ENCODE results near the gene OLFML2A. TPM values are rescaled to one million over a fixed set of nuclear protein-coding genes. Genes with fewer than 3 reads are reported as not detected.

The OLFML2A gene
- total RNA-seq, 2 experiments from 2014 or later = 4.4 to 6.7 TPM

DNA sequence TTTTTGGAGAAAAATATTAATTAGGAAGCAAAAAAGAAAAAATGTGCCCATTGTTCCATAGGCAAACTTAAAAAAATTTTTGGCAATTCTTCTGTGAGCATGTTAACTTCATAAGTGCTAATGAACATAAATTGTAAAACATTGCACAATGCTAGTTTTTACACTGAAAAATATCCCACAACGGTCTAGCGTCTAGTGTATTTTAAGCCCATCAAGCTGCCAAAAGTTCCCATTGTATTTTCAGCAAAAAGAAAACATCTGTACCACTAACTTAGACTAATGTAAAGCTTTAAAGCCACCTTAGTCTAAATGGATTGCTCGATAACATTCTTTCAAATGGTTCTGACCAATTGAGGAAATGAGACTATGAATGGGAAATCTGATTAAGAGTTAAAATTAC lies 8.6 kb upstream of the OLFML2A start:
- Histone ChIP-seq H3K27ac (ENCODE audit: low read depth, low read length, poor library complexity, severe bottlenecking) (peak overlapping the region; percentile 60), H3K36me3 (ENCODE audit: insufficient read depth, low read length) (no peaks in the 10 kb centered on the region), H3K79me2 (ENCODE audit: insufficient read depth, low read depth, low read length) (peaks cover 71% of the 10 kb centered on the region), H4K20me1 (ENCODE audit: insufficient read depth, low read length) (peaks cover 45% of the 10 kb centered on the region), H3K9me2 (ENCODE audit: insufficient read depth, low read length) (no peaks in the 10 kb centered on the region), H2AFZ (ENCODE audit: low read length) (no peak overlapping the region), H3K9me3 (ENCODE audit: low read length) (no peaks in the 10 kb centered on the region), H3K4me2 (ENCODE audit: low read length) (peak overlapping the region; percentile 96), H3K4me3 (ENCODE audit: low read depth, low read length, poor library complexity, severe bottlenecking) (peak overlapping the region; percentile 84), H3K4me1 (ENCODE audit: insufficient read depth, low read length, poor library complexity, severe bottlenecking) (peaks cover 56% of the 10 kb centered on the region)
- no peak for DNase-seq (ENCODE audit: low spot score)
- intact Hi-C loops (cut with micrococcal nuclease; ENCODE audit: unreplicated experiment) = no loop called here
- no TSS peak for BruUV-seq (replicated peaks)
- CTCF ChIA-PET (ENCODE audit: unreplicated experiment) = no interaction called here
- TF ChIP-seq, protein P1, sequence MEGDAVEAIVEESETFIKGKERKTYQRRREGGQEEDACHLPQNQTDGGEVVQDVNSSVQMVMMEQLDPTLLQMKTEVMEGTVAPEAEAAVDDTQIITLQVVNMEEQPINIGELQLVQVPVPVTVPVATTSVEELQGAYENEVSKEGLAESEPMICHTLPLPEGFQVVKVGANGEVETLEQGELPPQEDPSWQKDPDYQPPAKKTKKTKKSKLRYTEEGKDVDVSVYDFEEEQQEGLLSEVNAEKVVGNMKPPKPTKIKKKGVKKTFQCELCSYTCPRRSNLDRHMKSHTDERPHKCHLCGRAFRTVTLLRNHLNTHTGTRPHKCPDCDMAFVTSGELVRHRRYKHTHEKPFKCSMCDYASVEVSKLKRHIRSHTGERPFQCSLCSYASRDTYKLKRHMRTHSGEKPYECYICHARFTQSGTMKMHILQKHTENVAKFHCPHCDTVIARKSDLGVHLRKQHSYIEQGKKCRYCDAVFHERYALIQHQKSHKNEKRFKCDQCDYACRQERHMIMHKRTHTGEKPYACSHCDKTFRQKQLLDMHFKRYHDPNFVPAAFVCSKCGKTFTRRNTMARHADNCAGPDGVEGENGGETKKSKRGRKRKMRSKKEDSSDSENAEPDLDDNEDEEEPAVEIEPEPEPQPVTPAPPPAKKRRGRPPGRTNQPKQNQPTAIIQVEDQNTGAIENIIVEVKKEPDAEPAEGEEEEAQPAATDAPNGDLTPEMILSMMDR (conservative IDR thresholded peaks at IDR 0.05; ENCODE audit: low read length) = no peak
- no peak for TF ChIP-seq EZH2phosphoT487 (IDR thresholded peaks at IDR 0.05; ENCODE audit: borderline replicate concordance, low read depth, low read length)
- POLR2A ChIA-PET = interaction anchor here (1.2 to 1.4 kb wide), 3 partner anchors 8 to 94 kb away, joined by 3 to 6 read pairs (median 6); no protein-coding TSS in a partner anchor

DNA sequence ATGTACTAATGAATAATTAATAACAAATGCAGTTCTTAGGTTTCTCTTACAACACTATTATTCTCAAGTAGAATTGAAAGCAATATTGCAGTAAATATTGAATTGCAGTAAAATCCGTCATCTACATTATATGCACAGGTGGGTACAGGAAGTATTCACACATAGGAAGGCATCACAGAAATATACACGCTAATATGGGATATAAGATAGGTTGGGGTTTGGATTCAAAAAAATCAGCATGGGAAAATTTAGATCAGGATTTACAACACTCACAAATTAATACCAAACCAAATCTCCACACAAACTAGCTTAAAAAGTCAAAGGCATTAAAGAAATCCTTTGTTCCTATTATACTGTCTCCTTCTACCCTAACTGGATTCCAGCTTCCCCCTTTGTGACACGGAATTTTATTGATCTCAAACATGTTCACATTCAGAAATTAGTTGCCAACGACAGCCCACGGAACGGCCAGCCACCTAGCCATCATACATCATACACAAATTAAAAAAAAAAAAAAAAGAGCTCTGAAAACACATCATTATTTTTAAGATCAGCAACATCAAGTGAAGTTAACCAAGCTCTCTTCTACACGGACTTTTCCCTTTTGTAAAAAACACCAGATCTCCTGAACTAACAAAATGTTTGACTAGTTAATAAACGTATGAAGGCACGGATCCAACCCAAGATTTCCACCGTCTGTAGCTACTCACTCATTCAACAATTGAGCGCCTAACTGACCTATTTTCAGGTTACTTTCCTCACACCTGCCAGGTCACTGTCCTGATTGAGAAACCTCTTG lies 8.0 kb upstream of the OLFML2A start:
- Histone ChIP-seq H3K4me3 (ENCODE audit: low read depth, low read length, poor library complexity, severe bottlenecking) (peak overlapping the region; percentile 84), H3K9me3 (ENCODE audit: low read length) (no peaks in the 10 kb centered on the region), H4K20me1 (ENCODE audit: insufficient read depth, low read length) (peaks cover 43% of the 10 kb centered on the region), H3K36me3 (ENCODE audit: insufficient read depth, low read length) (no peaks in the 10 kb centered on the region), H3K79me2 (ENCODE audit: insufficient read depth, low read depth, low read length) (peaks cover 65% of the 10 kb centered on the region), H3K4me1 (ENCODE audit: insufficient read depth, low read length, poor library complexity, severe bottlenecking) (peaks cover 52% of the 10 kb centered on the region), H2AFZ (ENCODE audit: low read length) (peak overlapping the region; percentile 15; the same call in 1 of the 2 replicates), H3K9me2 (ENCODE audit: insufficient read depth, low read length) (no peaks in the 10 kb centered on the region), H3K4me2 (ENCODE audit: low read length) (peak overlapping the region; percentile 96), H3K27ac (ENCODE audit: low read depth, low read length, poor library complexity, severe bottlenecking) (peak overlapping the region; percentile 60)
- DNase-seq (ENCODE audit: low spot score) = no peak
- TSS peak; percentile 62 for BruUV-seq (replicated peaks)
- TF ChIP-seq, protein P1 (conservative IDR thresholded peaks at IDR 0.05; ENCODE audit: low read length) = no peak
- TF ChIP-seq EZH2phosphoT487 (IDR thresholded peaks at IDR 0.05; ENCODE audit: borderline replicate concordance, low read depth, low read length) = no peak
- POLR2A ChIA-PET = interaction anchor here (0.6 to 1.4 kb wide), 9 partner anchors 8 to 355 kb away, joined by 3 to 6 read pairs (median 3); partner anchors contain the start of gene ARPC5L
- intact Hi-C loops (cut with micrococcal nuclease; ENCODE audit: unreplicated experiment) = no loop called here
- CTCF ChIA-PET (ENCODE audit: unreplicated experiment) = no interaction called here

All from OCI-LY7 (cell line).